Endothelial cell of umbilical vein (primary cell): Measurements from ENCODE around the gene ZFYVE21. TPM values are rescaled to one million over a fixed set of nuclear protein-coding genes. Genes with fewer than 3 reads are reported as not detected.

Experiments
- BruUV-seq: library from RNA; stranded (reverse); fragments of 400-500 nt; replicated peaks from 2 replicates; lab custom pipeline; 2021; lab: Mats Ljungman, UMichigan
- CTCF ChIA-PET: fragments of 300-600, 350-600 bp; sonication (Branson Sonifier 250); formaldehyde crosslinking; loops from one replicate; lab custom pipeline; 2021; ENCODE audit warnings: antibody characterized with exemption, inconsistent platforms; lab: Charles Lee
- POLR2A ChIA-PET: fragments of 300-600, 350-600 bp; sonication (Branson Sonifier 250); formaldehyde crosslinking; loops from one replicate; lab custom pipeline; 2021; ENCODE audit warnings: antibody characterized with exemption, inconsistent platforms; lab: Charles Lee
- DNase-seq: peaks from one replicate; pipeline ENCODE4 v3.0.0-alpha.2; 2011; ENCODE audit warnings: low read depth, low spot score
- FAIRE-seq: peaks from 2 replicates; lab custom pipeline; 2011; peaks lifted over from hg19 to GRCh38; lab: Jason Lieb, UNC
- H2AFZ ChIP-seq: 2 replicates; pipeline ENCODE4 v1.6.0; 2012; ENCODE audit warnings: low read depth, low read length, control low read depth, inconsistent platforms
- H3K27ac ChIP-seq: 2 replicates; pipeline ENCODE4 v1.5.1; 2011; ENCODE audit warnings: low read depth, mild to moderate bottlenecking, control low read depth, low read length, moderate library complexity; ENCODE audit not compliant: insufficient read depth
- H3K27me3 ChIP-seq, 2 experiments: 2 replicates each; pipeline versions ENCODE4 v1.6.0 to v1.6.1; 2011; ENCODE audit warnings: low read length in 2 of 2, mixed read lengths in 1 of 2; ENCODE audit not compliant: control insufficient read depth in 2 of 2, insufficient read depth in 2 of 2
- H3K36me3 ChIP-seq, 2 experiments: 2 replicates in 1 of 2; 3 replicates in 1 of 2; pipeline ENCODE4 v1.5.1; 2011; ENCODE audit warnings: low read length in 2 of 2, mild to moderate bottlenecking in 1 of 2, moderate library complexity in 1 of 2; ENCODE audit not compliant: control insufficient read depth in 2 of 2, insufficient read depth in 2 of 2; ENCODE audit errors: extremely low read depth in 1 of 2
- H3K4me1 ChIP-seq: 3 replicates; pipeline ENCODE4 v1.5.1; 2011; ENCODE audit warnings: mild to moderate bottlenecking, low read length; ENCODE audit not compliant: control insufficient read depth, insufficient read depth; ENCODE audit errors: extremely low read depth
- H3K4me2 ChIP-seq: 2 replicates; pipeline ENCODE4 v1.6.1; 2011; ENCODE audit warnings: low read length, control low read depth, mixed read lengths; ENCODE audit not compliant: insufficient read depth
- H3K4me3 ChIP-seq, 3 experiments: fragments of 200-600 bp in 1 of 3; sonication (generic), shearing (Covaris generic) in 1 of 3; replicated peaks in 1 of 3; 2 replicates each; pipeline ENCODE4 v1.5.1; 2011 to 2016; ENCODE audit warnings: control low read depth in 3 of 3, low read length in 3 of 3, mild to moderate bottlenecking in 2 of 3, inconsistent platforms in 1 of 3, low read depth in 1 of 3, moderate library complexity in 1 of 3; ENCODE audit not compliant: insufficient read depth in 1 of 3
- H3K79me2 ChIP-seq: 2 replicates; pipeline ENCODE4 v1.6.0; 2012; ENCODE audit warnings: low read length, inconsistent platforms; ENCODE audit not compliant: control insufficient read depth, insufficient read depth
- H3K9ac ChIP-seq: replicated peaks from 2 replicates; pipeline ENCODE3; 2011; ENCODE audit warnings: low read length, control low read depth; ENCODE audit not compliant: insufficient read depth; ENCODE audit errors: extremely low read depth
- H3K9me1 ChIP-seq: replicated peaks from 3 replicates; pipeline ENCODE4 v1.6.0; 2011; ENCODE audit warnings: mild to moderate bottlenecking, low read length; ENCODE audit not compliant: control insufficient read depth, insufficient read depth; ENCODE audit errors: extremely low read depth
- H3K9me3 ChIP-seq: replicated peaks from 2 replicates; pipeline ENCODE4 v1.5.1; 2012; ENCODE audit warnings: low read length, inconsistent platforms; ENCODE audit not compliant: control insufficient read depth, insufficient read depth
- H4K20me1 ChIP-seq: replicated peaks from 2 replicates; pipeline ENCODE3; 2011; ENCODE audit warnings: mild to moderate bottlenecking, low read length; ENCODE audit not compliant: control insufficient read depth, insufficient read depth; ENCODE audit errors: extremely low read depth
- EZH2 ChIP-seq: IDR thresholded peaks from 2 replicates; pipeline ENCODE4 v1.6.1; 2012; ENCODE audit warnings: borderline replicate concordance, low read depth, mild to moderate bottlenecking, moderate library complexity, low read length, inconsistent platforms; ENCODE audit not compliant: severe bottlenecking
- FOS ChIP-seq: IDR thresholded peaks from 2 replicates; pipeline ENCODE4 v1.6.1; 2011; ENCODE audit warnings: mild to moderate bottlenecking, low read length, moderate library complexity, borderline replicate concordance; ENCODE audit not compliant: insufficient read depth
- GATA2 ChIP-seq: IDR thresholded peaks from 2 replicates; pipeline ENCODE4 v1.7.0; 2011; ENCODE audit warnings: low read depth, mild to moderate bottlenecking, moderate library complexity, mixed read lengths, low read length; ENCODE audit not compliant: insufficient read length, insufficient read depth
- JUN ChIP-seq: IDR thresholded peaks from 2 replicates; pipeline ENCODE4 v1.6.1; 2011; ENCODE audit warnings: borderline replicate concordance, low read depth; ENCODE audit not compliant: insufficient read length, insufficient read depth
- MYC ChIP-seq: IDR thresholded peaks from one replicate; pipeline ENCODE4 v1.6.1; 2011; ENCODE audit warnings: mild to moderate bottlenecking, low read depth, low read length
- POLR2A ChIP-seq: IDR thresholded peaks from 2 replicates; pipeline ENCODE4 v1.6.1; 2012; ENCODE audit warnings: low read depth, mild to moderate bottlenecking, control low read depth, low read length
- POLR2AphosphoS5 ChIP-seq: IDR thresholded peaks from 2 replicates; pipeline ENCODE4 v1.6.1; 2012; ENCODE audit warnings: low read depth, mild to moderate bottlenecking, control low read depth, low read length, moderate library complexity; ENCODE audit not compliant: insufficient read depth
- dilution Hi-C: fragments of 300-500 bp; cut with MboI; formaldehyde crosslinking; loops from one replicate; pipeline ENCODE4 v1.15.0; 2019; ENCODE audit warnings: low sequenced_read_pairs; ENCODE audit not compliant: extremely low pct_ligation_motif_present
- intact Hi-C: fragments of 100-400 bp; cut with micrococcal nuclease; formaldehyde crosslinking; loops from one replicate; pipeline ENCODE4 v1.10.0; 2022
- polyA plus RNA-seq, 4 experiments: library from polyadenylated mRNA; depleted of rRNA in 3 of 4; stranded (reverse) in 3 of 4; unstranded in 1 of 4; fragments of >200 nt; gene quantifications; 2 replicates each; pipeline versions ENCODE4 v1.2.1 to v1.2.3, GENCODE V29; 2011 to 2012; ENCODE audit warnings: missing spikeins in 1 of 4
- total RNA-seq: library from RNA; stranded (reverse); gene quantifications from 2 replicates; pipeline ENCODE4 v1.2.3, GENCODE V29; 2021
- TF ChIP-seq, protein P1 (sequence below), 2 donors: IDR thresholded peaks; 1 replicate in 1 of 2; 2 replicates in 1 of 2; pipeline ENCODE4 v1.5.1; 2011; ENCODE audit warnings: low read length in 2 of 2, mild to moderate bottlenecking in 2 of 2, moderate library complexity in 2 of 2, control low read depth in 1 of 2, inconsistent platforms in 1 of 2, low read depth in 1 of 2; ENCODE audit not compliant: insufficient read depth in 1 of 2; ENCODE audit errors: extremely low read depth in 1 of 2
- TF ChIP-seq, protein P2 (sequence below): IDR thresholded peaks from 2 replicates; pipeline ENCODE4 v1.6.1; 2011; ENCODE audit not compliant: insufficient read depth, insufficient read length

Gene ZFYVE21
- total and polyA plus RNA-seq, 2 donors (not counting 3 experiments of a cell fraction or from before 2014, with no cell fraction given), result 54.5 to 98.3 TPM

DNA sequence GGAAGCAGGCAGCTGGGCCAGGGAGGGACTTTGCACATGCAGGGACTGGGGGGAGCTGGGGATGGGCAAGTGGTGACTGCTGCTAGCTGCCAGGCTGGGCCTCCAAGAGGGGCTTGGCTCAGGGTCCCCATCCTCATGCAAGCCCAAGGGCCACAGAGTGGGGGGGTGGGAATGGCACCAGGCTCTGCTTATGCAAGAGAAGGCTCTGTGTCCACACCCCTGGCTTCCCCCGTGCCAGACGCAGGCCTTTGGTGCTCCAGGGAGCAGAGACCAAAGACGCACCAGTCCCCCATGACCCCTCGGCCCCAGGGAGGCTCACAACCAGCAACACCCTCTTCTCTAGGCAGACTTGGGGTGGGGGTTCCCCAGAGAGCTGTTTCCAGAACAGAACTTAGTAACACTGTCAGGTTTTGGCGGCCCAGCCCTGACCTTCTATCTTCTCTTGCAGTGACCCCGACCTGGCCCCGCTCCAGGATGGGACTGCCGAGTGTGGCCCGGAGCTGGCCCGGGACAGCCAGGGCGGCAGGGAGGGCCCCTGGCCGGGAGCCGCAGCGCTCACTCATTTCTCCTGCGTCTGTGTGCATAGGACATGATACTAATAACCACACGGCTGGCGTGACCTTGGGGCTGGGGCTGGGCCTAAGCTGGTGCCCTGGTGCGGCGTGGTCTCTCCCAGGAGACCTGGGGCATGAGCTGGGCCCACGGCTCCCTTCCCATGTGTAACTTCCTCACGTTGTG lies 14.7 kb upstream of the ZFYVE21 start:
- CTCF ChIA-PET, result interaction anchor here (1.0 kb wide), 1 partner anchor 11 kb away, joined by 3 read pairs; no protein-coding TSS in a partner anchor

DNA sequence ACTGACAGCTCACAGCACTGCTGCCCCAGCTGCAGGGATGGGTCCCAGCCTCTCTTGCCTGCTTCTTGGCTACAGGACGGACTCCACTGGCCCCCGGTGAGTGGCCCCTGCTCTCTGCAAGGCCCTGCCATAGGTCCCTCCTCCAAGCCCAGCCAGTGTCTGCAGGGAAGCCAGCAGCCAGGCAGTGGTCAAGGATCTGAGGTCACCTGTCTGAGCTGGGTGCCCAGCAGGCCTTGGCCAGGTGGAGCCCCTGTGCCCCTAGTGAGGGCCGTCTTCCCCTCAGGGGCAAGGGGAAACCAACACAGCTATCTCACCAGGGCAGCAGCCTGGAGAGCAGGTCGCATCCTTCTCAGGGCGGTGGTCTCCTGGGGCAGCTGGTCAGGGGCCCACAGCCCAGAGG lies 13.5 kb upstream of the ZFYVE21 start:
- Histone ChIP-seq H3K9me3 (no peaks in the 10 kb centered on the region), H3K4me1 (peaks cover 38% of the 10 kb centered on the region), H3K9ac (no peak overlapping the region), H3K79me2 (peaks cover 2% of the 10 kb centered on the region), H4K20me1 (no peaks in the 10 kb centered on the region), H3K36me3 (peaks cover 0 to 27% of the 10 kb centered on the region in 2 experiments), H3K9me1 (no peaks in the 10 kb centered on the region), H3K4me2 (no peak overlapping the region), H2AFZ (no peak overlapping the region), H3K27ac (no peak overlapping the region), H3K27me3 (no peaks in the 10 kb centered on the region), H3K4me3 (no peak overlapping the region)
- DNase-seq (no peak), FAIRE-seq (no peak)
- POLR2A ChIA-PET, result no interaction called here
- CTCF ChIA-PET, result interaction anchor here (1.0 kb wide), 1 partner anchor 10 kb away, joined by 3 read pairs; no protein-coding TSS in a partner anchor
- dilution Hi-C loops (no loop called here), intact Hi-C loops (no loop called here)
- TF ChIP-seq EZH2 (no peak), JUN (no peak), POLR2AphosphoS5 (no peak), POLR2A (no peak), FOS (no peak), GATA2 (no peak), MYC (no peak)
- TF ChIP-seq, protein P1, sequence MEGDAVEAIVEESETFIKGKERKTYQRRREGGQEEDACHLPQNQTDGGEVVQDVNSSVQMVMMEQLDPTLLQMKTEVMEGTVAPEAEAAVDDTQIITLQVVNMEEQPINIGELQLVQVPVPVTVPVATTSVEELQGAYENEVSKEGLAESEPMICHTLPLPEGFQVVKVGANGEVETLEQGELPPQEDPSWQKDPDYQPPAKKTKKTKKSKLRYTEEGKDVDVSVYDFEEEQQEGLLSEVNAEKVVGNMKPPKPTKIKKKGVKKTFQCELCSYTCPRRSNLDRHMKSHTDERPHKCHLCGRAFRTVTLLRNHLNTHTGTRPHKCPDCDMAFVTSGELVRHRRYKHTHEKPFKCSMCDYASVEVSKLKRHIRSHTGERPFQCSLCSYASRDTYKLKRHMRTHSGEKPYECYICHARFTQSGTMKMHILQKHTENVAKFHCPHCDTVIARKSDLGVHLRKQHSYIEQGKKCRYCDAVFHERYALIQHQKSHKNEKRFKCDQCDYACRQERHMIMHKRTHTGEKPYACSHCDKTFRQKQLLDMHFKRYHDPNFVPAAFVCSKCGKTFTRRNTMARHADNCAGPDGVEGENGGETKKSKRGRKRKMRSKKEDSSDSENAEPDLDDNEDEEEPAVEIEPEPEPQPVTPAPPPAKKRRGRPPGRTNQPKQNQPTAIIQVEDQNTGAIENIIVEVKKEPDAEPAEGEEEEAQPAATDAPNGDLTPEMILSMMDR (IDR thresholded peaks at IDR 0.05; ENCODE audit: extremely low read depth in 1 of 2, insufficient read depth in 1 of 2, low read depth in 1 of 2, low read length in 2 of 2), result no peak
- TF ChIP-seq, protein P2, sequence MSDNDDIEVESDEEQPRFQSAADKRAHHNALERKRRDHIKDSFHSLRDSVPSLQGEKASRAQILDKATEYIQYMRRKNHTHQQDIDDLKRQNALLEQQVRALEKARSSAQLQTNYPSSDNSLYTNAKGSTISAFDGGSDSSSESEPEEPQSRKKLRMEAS, result no peak
- BruUV-seq, result no TSS peak

More for the DNA sequence above, 14.7 kb upstream of the ZFYVE21 start:
- dilution Hi-C loops, result no loop called here
- H3K9me1 ChIP-seq, result no peaks in the 10 kb centered on the region
- peak; percentile 12 for TF ChIP-seq POLR2AphosphoS5
- TF ChIP-seq MYC, result no peak
- no peak overlapping the region for H3K4me3 ChIP-seq
- no peak overlapping the region for H3K9ac ChIP-seq
- POLR2A ChIA-PET, result no interaction called here
- BruUV-seq, result no TSS peak
- DNase-seq, result no peak
- H4K20me1 ChIP-seq, result no peaks in the 10 kb centered on the region
- no peaks in the 10 kb centered on the region for H3K9me3 ChIP-seq
- H3K4me2 ChIP-seq, result no peak overlapping the region
- intact Hi-C loops, result no loop called here
- no peak overlapping the region for H2AFZ ChIP-seq
- no peaks in the 10 kb centered on the region for H3K27me3 ChIP-seq
- H3K4me1 ChIP-seq, result peaks cover 42% of the 10 kb centered on the region
- H3K36me3 ChIP-seq, result peaks cover 0 to 24% of the 10 kb centered on the region in 2 experiments
- H3K79me2 ChIP-seq, result peaks cover 2% of the 10 kb centered on the region
- no peak overlapping the region for H3K27ac ChIP-seq
- FAIRE-seq, result no peak
